Cortex of kidney (tissue), 1 donor: ENCODE results near the gene LRRC4C.
"Not testable (repeated sequence)": the region's sequence is repeated elsewhere in the genome, so short reads cannot be mapped to it uniquely, and the experiment has no call there.

ENCODE experiments used
- DNase-seq: peaks from one replicate; lab custom pipeline; 2025; lab: John Stamatoyannopoulos, UW

Gene LRRC4C

GRCh38 chr11:41018224-41018623 lies 441.2 kb downstream of the LRRC4C start:
- DNase-seq = no peak

GRCh38 chr11:41010361-41011050 lies 448.9 kb downstream of the LRRC4C start:
- DNase-seq = no peak

- no peak for DNase-seq
These were observed 453.5 kb downstream of the LRRC4C start for GRCh38 chr11:41005986-41006385.

- no peak for DNase-seq
These were observed 455.8 kb downstream of the LRRC4C start for GRCh38 chr11:41003339-41004282.

GRCh38 chr11:40998920-40999319 lies 460.5 kb downstream of the LRRC4C start:
- DNase-seq = no peak

- no peak for DNase-seq
These were observed 471.5 kb downstream of the LRRC4C start for GRCh38 chr11:40987776-40988435.

- DNase-seq = no peak
These were observed 473.1 kb downstream of the LRRC4C start for GRCh38 chr11:40986320-40986719.

- no peak for DNase-seq
These were observed 484.4 kb downstream of the LRRC4C start for GRCh38 chr11:40975076-40975475.

- no peak for DNase-seq
These were observed 485.2 kb downstream of the LRRC4C start for GRCh38 chr11:40974186-40974795.

- DNase-seq = no peak
These were observed 500.7 kb downstream of the LRRC4C start for GRCh38 chr11:40958707-40959106.

- no peak for DNase-seq
These were observed 507.0 kb downstream of the LRRC4C start for GRCh38 chr11:40952479-40952878.

- no peak for DNase-seq
These were observed 521.5 kb downstream of the LRRC4C start for GRCh38 chr11:40938002-40938401.

GRCh38 chr11:40924915-40925314 lies 534.5 kb downstream of the LRRC4C start:
- no peak for DNase-seq

- DNase-seq = no peak
These were observed 538.2 kb downstream of the LRRC4C start for GRCh38 chr11:40921246-40921645.

GRCh38 chr11:40910774-40911173 lies 548.7 kb downstream of the LRRC4C start:
- DNase-seq = not testable (repeated sequence)

- no peak for DNase-seq
These were observed 565.0 kb downstream of the LRRC4C start for GRCh38 chr11:40894501-40894900.

GRCh38 chr11:40885250-40885954 lies 574.0 kb downstream of the LRRC4C start:
- DNase-seq = no peak

- DNase-seq = no peak
These were observed 577.2 kb downstream of the LRRC4C start for GRCh38 chr11:40882301-40882700.

GRCh38 chr11:40879911-40880310 lies 579.5 kb downstream of the LRRC4C start:
- no peak for DNase-seq

GRCh38 chr11:40877981-40878380 lies 581.5 kb downstream of the LRRC4C start:
- no peak for DNase-seq

- DNase-seq = no peak
These were observed 582.2 kb downstream of the LRRC4C start for GRCh38 chr11:40877256-40877655.
